K562 (cell line): ENCODE results near the gene RNPEP. TPM values are rescaled to one million over a fixed set of nuclear protein-coding genes. Genes with fewer than 3 reads are reported as not detected.

Experiments
- ADNP ChIP-seq: fragments of 200-800 bp; sonication (Bioruptor generic); IDR thresholded peaks from 2 replicates; pipeline ENCODE4 v1.6.1; 2016; ENCODE audit warnings: missing genetic modification characterization, missing compliant biosample characterization
- ATF1 ChIP-seq, 2 experiments: fragments of 450-650 bp in 1 of 2; IDR thresholded peaks; 2 replicates each; pipeline ENCODE4 v1.6.1; 2016; ENCODE audit warnings: missing compliant biosample characterization in 1 of 2, missing genetic modification characterization in 1 of 2
- CAMTA2 ChIP-seq: fragments of 250-450 bp; sonication (Bioruptor Pico); conservative IDR thresholded peaks from 2 replicates; pipeline ENCODE4 v1.5.1; 2022
- CBX1 ChIP-seq: sonication (generic); IDR thresholded peaks from 2 replicates; pipeline ENCODE4 v1.6.1; 2016; ENCODE audit warnings: antibody characterized with exemption, low read depth, mild to moderate bottlenecking
- CEBPB ChIP-seq: fragments of 450-650 bp; IDR thresholded peaks from 2 replicates; pipeline ENCODE4 v1.6.1; 2016; ENCODE audit warnings: missing genetic modification characterization, missing compliant biosample characterization
- CSDE1 ChIP-seq, 2 experiments: fragments of 450-650 bp; IDR thresholded peaks; 2 replicates each; pipeline ENCODE4 v1.6.1; 2016; ENCODE audit warnings: mild to moderate bottlenecking in 1 of 2
- FOXA3 ChIP-seq, 2 experiments: fragments of 450-650 bp in 1 of 2; sonication (generic) in 1 of 2; formaldehyde crosslinking; IDR thresholded peaks in 1 of 2; conservative IDR thresholded peaks in 1 of 2; 2 replicates each; pipeline versions ENCODE4 v1.4.0 to v1.8.0; 2020 to 2022; ENCODE audit warnings: mild to moderate bottlenecking in 2 of 2, missing genetic modification reagents in 1 of 2
- NFXL1 ChIP-seq: fragments of 450-650 bp; formaldehyde crosslinking; IDR thresholded peaks from 2 replicates; pipeline ENCODE4 v1.4.0; 2021; ENCODE audit warnings: mild to moderate bottlenecking
- RCOR1 ChIP-seq, 2 experiments: IDR thresholded peaks; 2 replicates each; pipeline ENCODE4 v1.6.1; 2012; ENCODE audit warnings: low read depth in 2 of 2, low read length in 2 of 2, borderline replicate concordance in 1 of 2, improper control_type of control experiment in 1 of 2
- TFAP4 ChIP-seq: sonication (generic); formaldehyde crosslinking; IDR thresholded peaks from 2 replicates; pipeline ENCODE4 v1.8.0; 2022; ENCODE audit warnings: missing genetic modification reagents, mild to moderate bottlenecking, moderate library complexity, borderline replicate concordance
- TGIF2 ChIP-seq: sonication (generic); formaldehyde crosslinking; IDR thresholded peaks from 2 replicates; pipeline ENCODE4 v1.8.1; 2022; ENCODE audit warnings: mild to moderate bottlenecking, missing genetic modification reagents, moderate library complexity
- THAP7 ChIP-seq: fragments of 250-450 bp; sonication (Bioruptor Pico); IDR thresholded peaks from 2 replicates; pipeline ENCODE4 v1.5.0; 2021
- XRCC5 ChIP-seq: fragments of 200-400 bp; formaldehyde crosslinking; IDR thresholded peaks from 2 replicates; pipeline ENCODE4 v1.6.1; 2017; ENCODE audit warnings: low read depth, mild to moderate bottlenecking, low read length
- YBX1 ChIP-seq: fragments of 450-650 bp; IDR thresholded peaks from 2 replicates; pipeline ENCODE4 v1.7.1; 2016; ENCODE audit warnings: mild to moderate bottlenecking
- ZBTB1 ChIP-seq: sonication (generic); formaldehyde crosslinking; IDR thresholded peaks from 2 replicates; pipeline ENCODE4 v1.8.1; 2023; ENCODE audit warnings: missing genetic modification reagents, low read depth, mild to moderate bottlenecking, borderline replicate concordance
- ZBTB33 ChIP-seq: sonication (generic); formaldehyde crosslinking; IDR thresholded peaks from 2 replicates; pipeline ENCODE4 v1.8.1; 2023; ENCODE audit warnings: mild to moderate bottlenecking, missing genetic modification reagents
- ZFPM2 ChIP-seq: fragments of 250-450 bp; sonication (Bioruptor Pico); IDR thresholded peaks from 2 replicates; pipeline ENCODE4 v1.5.1; 2022; ENCODE audit warnings: mild to moderate bottlenecking
- ZNF175 ChIP-seq: fragments of 200-800 bp; sonication (Bioruptor generic); IDR thresholded peaks from 2 replicates; pipeline ENCODE4 v1.6.1; 2016; ENCODE audit warnings: low read depth, mild to moderate bottlenecking, missing genetic modification characterization, missing compliant biosample characterization
- ZNF184 ChIP-seq: sonication (generic); formaldehyde crosslinking; IDR thresholded peaks from 2 replicates; pipeline ENCODE4 v1.5.0; 2020; ENCODE audit warnings: missing genetic modification reagents
- ZNF197 ChIP-seq: fragments of 200-800 bp; sonication (Bioruptor generic); IDR thresholded peaks from 2 replicates; pipeline ENCODE4 v1.6.1; 2016; ENCODE audit warnings: low read depth, missing genetic modification characterization, missing compliant biosample characterization
- ZNF212 ChIP-seq: fragments of 450-650 bp; formaldehyde crosslinking; IDR thresholded peaks from 2 replicates; pipeline ENCODE4 v1.4.0; 2020; ENCODE audit warnings: mild to moderate bottlenecking
- ZNF24 ChIP-seq: fragments of 450-650 bp; IDR thresholded peaks from 2 replicates; pipeline ENCODE4 v1.6.1; 2016
- ZNF253 ChIP-seq: fragments of 250-450 bp; sonication (Bioruptor Pico); conservative IDR thresholded peaks from 2 replicates; pipeline ENCODE4 v1.6.1; 2021; ENCODE audit warnings: mild to moderate bottlenecking
- ZNF280B ChIP-seq: fragments of 250-450 bp; sonication (Bioruptor Pico); IDR thresholded peaks from 2 replicates; pipeline ENCODE4 v1.5.1; 2021; ENCODE audit warnings: mild to moderate bottlenecking
- ZNF316 ChIP-seq: fragments of 450-650 bp; IDR thresholded peaks from 2 replicates; pipeline ENCODE4 v1.6.1; 2016
- ZNF717 ChIP-seq: fragments of 250-450 bp; sonication (Bioruptor Pico); IDR thresholded peaks from 2 replicates; pipeline ENCODE4 v1.5.0; 2021
- ZNF778 ChIP-seq: fragments of 450-650 bp; formaldehyde crosslinking; IDR thresholded peaks from 2 replicates; pipeline ENCODE4 v1.4.0; 2020; ENCODE audit warnings: mild to moderate bottlenecking, moderate library complexity
- polyA plus RNA-seq, 8 experiments: library from polyadenylated mRNA; depleted of rRNA in 4 of 8; stranded (reverse) in 5 of 8; unstranded in 3 of 8; fragments of >200 nt; fragmentation: Nextera tagmentation in 2 of 8; fragmentation: Illumina TruSeq in 1 of 8; extraction: Ambion mirVana in 2 of 8; extraction: Trizol in 1 of 8; gene quantifications; 2 replicates each; pipeline versions ENCODE4 v1.2.1 to v1.2.3, GENCODE V29; 2011 to 2014; ENCODE audit warnings: inconsistent platforms in 1 of 8, missing spikeins in 1 of 8
- total RNA-seq, 7 experiments: library from RNA; depleted of rRNA in 6 of 7; stranded (reverse); fragments of >200 nt in 6 of 7; fragmentation: Illumina TruSeq in 2 of 7; extraction: Trizol in 2 of 7; gene quantifications; 2 replicates each; pipeline versions ENCODE4 v1.2.1 to v1.2.3, GENCODE V29; 2011 to 2021; ENCODE audit warnings: low replicate concordance in 1 of 7

The RNPEP gene
- total and polyA plus RNA-seq, 9 of the 15 experiments (the other 6 are each of a cell fraction or from before 2014, with no cell fraction given) = 27.5 to 131 (median 63.4) TPM

- TF ChIP-seq ZNF212 = no peak
- TF ChIP-seq ATF1 (CRISPR knock-in tag; IDR thresholded peaks at IDR 0.05) = no peak
- TF ChIP-seq ATF1 (tag; IDR thresholded peaks at IDR 0.05) = 0 out of 2 replicates have a peak, but pooled peaks have one; percentile 13
- TF ChIP-seq ZNF316 = no peak
- 0 out of 2 replicates have a peak, but pooled peaks have one; percentile 27 for TF ChIP-seq XRCC5
- no peak for TF ChIP-seq ZNF253 (CRISPR knock-in tag)
- TF ChIP-seq NFXL1 (CRISPR knock-in tag) = no peak
- no peak for TF ChIP-seq THAP7 (CRISPR knock-in tag)
- TF ChIP-seq ZFPM2 (CRISPR knock-in tag) = no peak
- no peak for TF ChIP-seq CEBPB (tag)
- no peak for TF ChIP-seq ZNF280B (CRISPR knock-in tag)
- TF ChIP-seq ZNF778 (CRISPR knock-in tag) = no peak
- TF ChIP-seq TGIF2 (CRISPR knock-in tag) = no peak
- no peak for TF ChIP-seq ZNF717 (CRISPR knock-in tag)
- TF ChIP-seq ZNF24 = no peak
- no peak for TF ChIP-seq FOXA3 (CRISPR knock-in tag; conservative IDR thresholded peaks at IDR 0.05 in 1 of 2, IDR thresholded peaks at IDR 0.05 in 1 of 2)
- TF ChIP-seq ZBTB1 (CRISPR knock-in tag) = no peak
- TF ChIP-seq ZNF184 = no peak
- no peak for TF ChIP-seq ADNP (tag)
- TF ChIP-seq RCOR1 (IDR thresholded peaks at IDR 0.05; ENCODE audit: borderline replicate concordance in 1 of 2, low read depth in 2 of 2, low read length in 2 of 2) = peak in 1 of 2 experiments; percentile 25; a peak in 1 of 4 replicates
- no peak for TF ChIP-seq CAMTA2 (CRISPR knock-in tag)
- TF ChIP-seq ZNF175 = no peak
- no peak for TF ChIP-seq YBX1
- TF ChIP-seq CSDE1 (IDR thresholded peaks at IDR 0.05) = no peak
- TF ChIP-seq TFAP4 (CRISPR knock-in tag) = peak; percentile 40; the same call in 1 of the 2 replicates
- TF ChIP-seq CBX1 = no peak
- no peak for TF ChIP-seq ZBTB33
- TF ChIP-seq ZNF197 = no peak
These were observed 17.3 kb downstream of the RNPEP start (continued) for GRCh38 chr1:201999625-202000238.
